ENCODE results near the gene ORC2. TPM values are rescaled to one million over a fixed set of nuclear protein-coding genes. Genes with fewer than 3 reads are reported as not detected.
"Not testable (repeated sequence)": the region's sequence is repeated elsewhere in the genome, so short reads cannot be mapped to it uniquely, and the experiment has no call there.

The ORC2 gene
- total RNA-seq, 1 experiment from 2014 or later: 15.6 TPM

DNA sequence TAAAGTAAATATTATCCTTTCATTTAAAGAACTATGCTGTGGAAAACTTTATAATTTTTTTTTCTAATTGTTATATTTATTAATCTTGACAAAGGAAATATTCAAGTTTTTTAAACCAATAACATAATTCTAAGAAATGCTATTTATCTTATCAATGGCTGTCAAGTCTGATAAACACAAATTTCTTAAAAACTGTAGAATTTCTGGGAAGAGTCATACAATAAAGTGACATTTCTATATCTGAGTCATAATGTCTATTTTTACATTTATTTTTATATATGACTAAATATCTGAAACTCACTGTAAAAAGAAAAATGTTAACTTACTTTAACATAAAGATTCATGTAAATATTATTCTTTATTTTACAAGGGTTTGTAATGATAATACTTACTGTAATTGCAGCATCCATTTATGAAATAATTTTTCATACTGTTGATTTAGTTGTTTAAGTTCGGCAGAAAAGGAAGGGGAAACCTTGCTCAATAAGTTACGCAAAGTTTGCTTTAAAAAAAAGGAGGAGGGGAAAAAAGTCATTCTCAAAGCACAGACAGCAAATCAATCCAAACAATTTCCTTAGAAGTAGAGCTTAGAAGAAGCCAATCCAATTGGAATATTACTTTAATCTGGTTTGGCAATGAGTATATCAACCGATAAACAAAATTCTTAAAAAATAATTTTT lies 32.4 kb downstream of the ORC2 start:
- DNase-seq (ENCODE audit: low read depth): no peak

DNA sequence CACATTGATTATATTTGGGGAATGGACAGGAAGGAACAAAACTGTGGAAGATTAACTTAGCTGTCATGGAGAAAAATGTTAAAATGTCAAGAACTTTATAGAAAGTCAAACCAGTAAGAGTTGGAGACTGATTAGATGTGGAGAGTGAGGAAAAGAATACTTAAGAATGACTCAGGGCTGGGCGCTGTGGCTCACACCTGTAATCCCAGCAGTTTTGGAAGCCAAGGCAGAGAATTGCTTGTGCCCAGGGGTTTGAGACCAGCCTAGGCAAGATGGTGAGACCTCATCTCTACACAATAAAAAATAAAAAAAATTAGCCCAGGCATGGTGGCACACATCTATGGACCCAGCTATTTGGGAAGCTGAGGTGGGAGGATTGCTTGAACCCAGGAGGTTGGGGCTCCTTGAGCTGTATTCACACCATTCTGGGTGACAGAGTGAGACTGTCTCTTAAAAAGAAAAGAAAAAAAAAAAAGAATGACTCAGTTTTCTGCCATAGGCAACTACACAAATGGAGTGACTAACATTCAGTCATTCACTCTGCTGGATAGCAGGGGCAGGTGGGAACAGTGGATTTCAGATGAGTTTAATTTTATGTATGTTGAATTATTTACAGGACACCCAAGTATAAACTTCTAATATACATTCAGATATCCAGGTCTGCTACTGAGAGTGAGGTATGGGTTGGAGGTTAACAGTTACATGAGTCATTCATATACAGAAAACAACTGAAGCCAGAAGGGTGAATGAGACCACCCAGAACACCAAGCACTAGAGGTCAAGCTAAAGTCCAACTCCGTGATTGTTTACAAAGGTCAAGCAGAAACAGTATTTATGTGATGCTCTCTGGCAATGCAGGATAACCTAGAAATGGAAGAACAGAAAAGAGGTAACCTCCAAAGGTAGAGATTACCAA lies 33.9 kb downstream of the ORC2 start:
- DNase-seq (ENCODE audit: low read depth): peak; percentile 7

DNA sequence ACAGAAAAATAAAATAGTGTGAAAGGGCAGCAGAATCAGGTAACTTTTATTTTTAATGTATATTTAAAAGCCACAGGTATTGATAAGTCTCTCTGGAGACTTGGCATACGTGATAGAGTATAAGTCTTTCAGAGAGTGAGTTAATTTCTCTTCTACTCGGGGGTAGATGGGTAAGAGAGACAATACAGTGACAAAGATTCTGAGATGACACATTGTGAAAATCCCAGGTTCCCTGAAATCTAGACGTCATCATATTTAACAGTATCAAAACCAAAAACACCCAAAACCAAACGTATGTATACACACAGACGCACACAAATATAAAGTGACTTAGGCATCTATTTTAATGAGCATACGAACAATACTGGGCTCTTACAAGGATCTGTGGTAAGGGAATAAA lies 41.0 kb downstream of the ORC2 start:
- no peak for DNase-seq (ENCODE audit: low read depth)

DNA sequence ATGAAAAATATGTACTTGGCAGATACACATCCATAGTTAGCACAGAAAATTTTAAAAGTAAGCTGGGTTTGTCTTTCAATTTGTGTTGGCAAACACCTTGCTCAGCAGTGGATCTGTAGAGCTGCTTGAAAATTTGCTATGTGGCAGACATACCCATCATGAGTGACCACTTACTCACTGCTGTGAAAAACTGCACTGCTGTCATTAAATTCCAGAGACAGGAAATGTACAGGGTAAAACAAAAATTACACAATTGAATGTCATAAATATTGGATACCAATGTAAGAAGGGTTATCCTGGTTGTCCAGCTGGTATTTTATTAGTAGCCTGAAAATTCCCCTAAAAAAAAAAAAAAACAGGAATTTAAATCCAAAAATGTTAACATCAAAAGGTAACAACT lies 49.8 kb downstream of the ORC2 start:
- DNase-seq (ENCODE audit: low read depth): peak; percentile 31

DNA sequence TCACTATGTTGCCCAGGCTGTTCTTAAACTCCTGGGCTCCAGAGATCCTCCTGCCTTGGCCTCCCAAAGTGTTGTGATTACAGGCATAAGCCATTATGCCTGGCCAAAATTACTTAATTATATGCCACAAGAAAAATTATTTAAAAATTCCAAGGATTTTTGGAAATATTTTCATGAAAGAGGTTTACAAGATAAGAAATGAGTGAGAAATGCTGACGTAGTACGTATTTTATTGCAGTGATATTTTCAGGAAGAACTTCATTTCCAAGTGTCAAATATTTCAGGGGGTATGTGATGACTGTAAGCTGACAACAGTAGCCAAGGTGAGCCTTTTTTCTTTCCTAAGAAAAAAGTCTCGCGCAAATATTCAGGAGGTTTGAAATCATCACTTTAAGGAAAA lies 53.5 kb downstream of the ORC2 start:
- no peak for DNase-seq (ENCODE audit: low read depth)

DNA sequence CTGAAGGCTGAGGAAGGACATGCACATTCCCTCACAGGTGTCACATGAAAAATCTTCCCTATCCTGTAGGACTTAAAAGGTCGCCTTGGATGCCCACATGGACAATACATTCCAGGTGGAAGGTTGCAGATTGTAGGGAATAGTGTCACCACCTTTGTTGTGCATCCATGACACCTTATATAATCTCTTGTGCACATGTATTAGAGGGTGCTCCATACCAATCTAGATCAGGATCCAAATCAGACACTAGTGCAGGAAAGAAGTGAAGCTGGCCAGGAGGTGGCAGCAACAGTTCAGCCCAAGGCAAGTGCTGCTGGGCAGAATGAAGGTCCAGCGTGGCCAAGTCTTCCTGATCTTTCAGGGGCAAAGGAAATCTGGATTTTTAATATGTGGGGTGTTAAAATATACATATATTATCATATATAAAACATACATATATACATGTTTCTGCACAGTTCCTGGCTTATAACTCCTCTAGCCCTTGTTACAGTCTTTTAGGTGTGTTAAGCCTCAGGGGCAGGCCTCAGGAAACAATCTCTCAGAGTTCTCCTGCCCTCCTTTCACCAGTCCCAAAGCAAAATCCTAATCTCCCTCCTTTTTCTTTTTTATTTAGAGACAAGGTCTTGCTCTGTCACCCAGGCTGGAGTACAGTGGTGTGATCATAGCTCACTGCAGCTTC lies 57.7 kb downstream of the ORC2 start:
- DNase-seq (ENCODE audit: low read depth): peak; percentile 45

DNA sequence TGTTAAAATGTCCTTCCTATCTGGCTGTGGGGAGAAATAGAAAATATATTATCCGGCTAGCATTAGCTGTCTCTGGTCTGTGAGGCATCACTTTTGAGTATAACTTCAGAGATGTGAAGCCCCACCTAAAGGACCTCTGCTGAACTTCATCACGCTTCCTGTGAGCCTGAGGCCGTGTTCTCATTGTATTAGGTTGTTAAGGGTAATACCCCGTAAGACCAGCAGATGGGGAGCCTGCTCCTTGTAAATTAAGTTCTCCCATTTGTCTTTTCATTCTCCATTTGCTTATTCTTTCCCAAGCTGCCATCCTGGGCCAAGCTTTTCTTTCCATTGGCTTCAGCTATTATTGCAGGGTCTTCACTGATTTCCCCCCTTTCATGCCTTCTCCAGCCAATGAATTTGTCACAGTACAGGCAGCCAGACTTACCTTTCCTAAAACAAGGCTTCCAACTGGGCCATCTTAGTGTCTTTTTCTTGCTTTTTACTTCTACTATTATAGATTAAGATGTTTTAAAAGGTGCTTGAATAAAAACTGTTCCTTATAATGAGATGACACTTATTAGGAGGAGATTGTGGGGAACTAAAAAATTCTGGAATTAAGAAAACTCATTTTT lies 61.9 kb downstream of the ORC2 start:
- peak; percentile 88 for DNase-seq (ENCODE audit: low read depth)

DNA sequence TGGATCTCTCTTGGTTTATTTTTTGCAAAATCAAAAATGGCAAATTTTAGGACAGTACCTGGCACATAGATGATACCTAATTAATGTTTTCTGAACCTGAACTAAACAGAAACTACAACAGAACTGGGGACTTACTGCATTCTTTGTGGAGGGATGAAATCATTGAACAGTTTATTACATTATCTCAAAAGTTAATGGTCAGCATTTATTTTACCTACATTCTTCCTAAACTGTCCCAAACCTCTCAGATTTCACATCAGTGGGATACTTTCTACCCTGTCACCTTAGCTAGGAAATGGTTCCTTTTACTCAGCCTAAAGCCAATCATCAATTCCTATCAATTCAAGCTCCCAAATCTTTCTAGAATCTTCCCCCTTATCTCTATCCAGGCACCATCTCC lies 64.0 kb downstream of the ORC2 start:
- no peak for DNase-seq (ENCODE audit: low read depth)

DNA sequence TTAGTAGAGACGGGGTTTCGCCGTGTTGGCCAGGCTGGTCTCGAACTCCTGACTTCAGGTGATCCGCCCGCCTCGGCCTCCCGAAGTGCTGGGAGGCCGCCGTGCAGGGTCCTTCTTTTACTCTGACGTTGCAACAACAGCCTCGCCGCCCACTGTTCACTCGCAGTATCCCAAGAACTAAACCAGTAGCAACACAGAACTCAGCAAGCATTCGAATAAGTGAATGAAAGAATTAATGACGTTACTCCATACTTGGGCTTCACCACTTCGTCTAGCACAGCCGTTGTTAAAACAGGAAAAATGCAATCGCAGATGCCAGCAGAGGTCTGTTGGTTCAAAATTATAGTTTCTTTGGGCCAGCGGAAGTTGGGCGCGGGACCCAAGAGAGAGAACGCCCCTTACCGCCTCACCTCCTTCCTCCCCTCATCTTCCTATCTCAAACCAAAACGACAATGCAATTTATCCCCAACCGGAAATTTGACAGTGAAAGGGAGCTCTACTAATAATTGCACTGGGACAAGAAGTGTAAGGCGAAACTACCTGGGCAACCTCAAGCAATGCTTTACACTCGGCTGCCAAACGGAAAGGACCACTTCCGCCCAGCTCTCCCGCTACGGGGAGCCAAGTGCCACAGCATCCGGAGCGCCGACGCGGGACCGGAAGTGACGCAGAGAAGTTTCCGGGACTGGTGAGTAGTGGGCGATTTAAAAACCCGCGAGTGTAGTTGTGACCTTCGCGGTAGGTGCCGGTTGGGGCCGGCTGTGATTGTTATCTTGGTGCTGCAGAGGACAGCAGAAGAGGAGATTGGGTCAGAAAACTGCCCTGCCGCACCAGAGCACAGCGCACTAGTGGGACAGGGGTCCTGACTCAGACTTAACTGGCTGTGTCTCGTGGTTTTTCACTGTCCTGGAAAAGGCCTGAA lies 74.5 kb downstream of the ORC2 start, which contains the start of the genes NIF3L1 and PPIL3:
TSS of gene NIF3L1 (plus strand) at position 668 of the 922 bp plus-strand sequence. CDS start 2,573 bp downstream, outside the sequence.
TSS of gene PPIL3 (minus strand) at position 374 of the 922 bp plus-strand sequence. CDS start 1,462 bp downstream, outside the sequence.
- peak; percentile 97 for DNase-seq (ENCODE audit: low read depth)

DNA sequence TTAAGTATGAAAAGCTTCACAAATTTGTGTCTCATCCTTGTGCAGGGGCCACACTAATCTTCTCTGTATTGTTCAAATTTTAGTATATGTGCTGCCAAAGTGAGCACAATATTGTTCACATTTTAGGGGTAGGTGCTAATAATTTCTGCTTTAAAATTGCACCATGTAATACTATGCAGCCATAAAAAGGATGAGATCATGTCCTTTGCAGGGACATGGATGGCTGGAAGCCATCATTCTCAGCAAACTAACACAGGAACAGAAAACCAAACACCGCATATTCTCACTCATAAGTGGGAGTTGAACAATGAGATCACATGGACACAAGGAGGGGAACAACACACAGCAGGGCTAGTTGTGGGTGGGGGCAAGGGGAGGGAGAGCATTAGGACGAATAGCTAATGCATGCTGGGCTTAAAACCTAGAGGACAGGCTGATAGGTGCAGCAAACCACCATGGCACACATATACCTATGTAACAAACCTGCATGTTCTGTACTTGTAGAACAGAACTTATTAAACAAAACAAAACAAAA lies 81.7 kb downstream of the ORC2 start:
- DNase-seq (ENCODE audit: low read depth): not testable (repeated sequence)

DNA sequence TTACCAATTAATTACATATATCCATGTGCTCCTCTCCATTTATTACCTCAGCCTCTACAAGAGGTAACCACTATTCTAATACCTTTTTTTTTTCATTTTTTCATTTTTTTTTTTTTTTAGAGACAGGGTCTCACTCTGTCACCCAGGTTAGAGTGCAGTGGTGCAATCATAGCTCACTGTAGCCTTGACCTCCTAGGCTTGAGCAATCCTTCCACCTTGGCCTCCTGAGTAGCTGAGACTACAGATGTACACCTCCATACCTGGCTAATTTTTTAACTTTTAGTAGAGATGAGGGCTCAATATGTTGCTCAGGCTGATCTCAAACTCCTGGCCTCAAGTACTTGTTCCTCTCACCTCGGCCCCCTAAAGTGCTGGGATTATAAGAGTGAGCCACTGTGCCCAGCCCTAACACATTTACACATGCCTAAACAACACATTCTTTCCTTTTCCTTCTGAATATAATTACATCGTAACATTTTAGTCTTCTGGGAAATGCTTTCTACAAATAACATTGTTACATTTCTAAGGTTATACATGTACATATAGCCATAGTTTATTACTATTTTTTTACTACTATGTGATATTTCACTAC lies 85.1 kb downstream of the ORC2 start:
- DNase-seq (ENCODE audit: low read depth): no peak

DNA sequence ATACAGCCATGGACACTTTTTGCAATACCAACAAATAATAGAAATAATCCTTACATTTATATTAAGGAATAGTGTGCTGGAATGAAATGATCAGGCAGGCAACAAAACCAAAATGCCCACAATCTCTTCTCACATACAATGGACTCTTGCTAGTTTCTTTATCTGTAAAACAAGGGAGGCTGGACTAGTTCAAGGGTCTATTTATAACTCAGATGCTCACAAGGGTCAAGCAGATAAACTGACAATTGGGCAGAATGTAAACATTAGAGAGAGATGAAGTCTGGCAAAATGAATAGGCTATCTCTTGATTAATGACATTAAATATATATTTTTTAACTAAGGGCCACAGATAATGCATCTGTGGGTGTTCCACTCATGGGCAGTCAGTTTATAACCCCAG lies 86.0 kb downstream of the ORC2 start:
- no peak for DNase-seq (ENCODE audit: low read depth)

DNA sequence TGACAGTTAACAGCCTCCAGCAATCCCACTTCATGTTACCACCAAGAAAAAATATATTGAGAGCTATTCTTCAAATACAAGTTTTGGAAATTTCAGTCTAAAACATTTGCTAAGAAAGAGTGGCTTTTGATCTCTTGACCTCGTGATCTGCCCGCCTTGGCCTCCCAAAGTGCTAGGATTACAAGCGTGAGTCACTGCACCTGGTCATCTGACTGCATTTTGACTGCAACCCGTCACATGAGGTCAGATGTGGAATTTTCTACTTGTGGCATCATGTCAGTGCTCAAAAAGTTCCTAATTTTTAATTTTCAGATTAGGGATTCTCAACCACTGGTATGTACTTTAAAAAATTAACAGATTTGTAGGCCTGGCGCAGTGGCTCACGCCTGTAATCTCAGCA lies 89.9 kb downstream of the ORC2 start:
- peak; percentile 69 for DNase-seq (ENCODE audit: low read depth)

DNA sequence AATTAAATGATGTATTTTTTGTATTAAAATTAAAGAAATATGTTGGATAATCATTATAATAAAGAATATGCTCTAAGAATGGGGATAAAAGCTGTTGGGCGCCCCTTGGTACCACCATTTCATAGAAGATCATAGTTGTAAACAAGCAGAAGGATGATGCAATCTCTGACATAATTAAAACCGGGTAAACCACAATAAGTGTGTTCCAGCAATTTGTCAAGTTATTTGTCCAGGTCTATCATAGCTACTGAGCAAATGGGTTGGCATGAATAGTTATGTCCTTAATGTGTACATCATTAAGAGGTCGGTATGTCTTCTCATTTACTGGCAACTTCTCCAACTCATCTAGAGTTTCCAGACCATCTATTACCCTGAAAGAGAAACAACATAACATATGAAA lies 92.3 kb downstream of the ORC2 start:
- no peak for DNase-seq (ENCODE audit: low read depth)

DNA sequence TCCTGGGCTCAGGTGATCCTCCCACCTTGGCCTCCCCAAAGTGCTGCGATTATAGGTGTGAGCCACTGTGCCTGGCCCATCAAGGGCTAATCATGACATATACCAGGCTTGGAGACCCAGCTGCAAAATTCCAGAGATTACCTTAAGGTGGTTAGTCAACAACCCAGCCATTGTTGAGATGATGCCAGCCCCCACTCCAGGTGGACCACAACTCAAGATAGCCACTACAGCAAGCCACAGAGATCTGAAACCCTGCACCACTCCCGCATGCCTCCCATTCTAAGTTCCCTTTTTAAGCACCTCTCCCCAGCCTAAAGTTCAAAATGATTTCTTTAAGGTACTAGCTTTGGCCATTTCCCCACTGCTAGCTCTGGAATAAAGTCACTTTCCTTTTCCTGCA lies 94.4 kb downstream of the ORC2 start:
- no peak for DNase-seq (ENCODE audit: low read depth)

DNA sequence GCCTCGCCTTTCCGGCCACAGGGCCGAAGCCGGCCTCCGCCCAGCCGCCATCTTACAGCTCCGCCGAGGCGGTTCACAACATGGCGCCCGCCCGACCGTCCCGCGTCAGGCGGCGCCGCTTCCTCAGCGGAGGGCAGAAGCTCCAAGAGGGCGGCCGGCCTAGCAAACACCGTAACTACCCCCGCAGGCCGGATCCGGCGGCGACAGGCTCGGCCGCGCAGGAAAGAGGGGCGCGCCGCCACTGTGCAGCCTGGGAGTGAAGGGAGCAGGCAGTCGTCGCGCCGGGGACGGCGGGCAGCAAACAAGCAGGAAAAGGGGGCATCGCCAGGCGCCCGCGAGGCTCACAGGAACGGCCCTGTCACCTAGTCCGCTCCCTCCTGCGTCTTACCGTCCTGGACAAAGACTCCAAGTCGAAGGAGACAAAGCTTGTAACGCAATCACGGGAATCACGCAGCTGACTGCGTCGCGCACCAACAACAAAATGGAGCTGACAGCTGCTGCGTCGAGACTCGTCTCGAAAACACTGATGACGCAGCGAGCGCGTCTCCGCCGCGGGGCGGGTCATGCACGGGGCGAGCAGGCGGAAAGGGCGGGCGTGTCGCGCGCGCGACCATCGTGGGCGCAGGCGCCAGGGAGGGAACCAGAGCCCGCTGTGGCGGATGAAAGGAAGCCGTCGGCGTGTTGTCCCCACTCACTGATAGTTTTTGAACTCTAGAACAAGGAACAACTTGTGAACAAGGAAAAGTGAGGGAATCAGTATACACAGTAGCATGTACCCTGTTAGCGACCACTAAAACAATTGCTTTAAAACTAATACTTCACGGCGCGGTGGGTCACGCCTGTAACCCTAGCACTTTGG lies 99.1 kb downstream of the ORC2 start, which contains the start of gene CLK1:
TSS of gene CLK1 (minus strand) at position 483 of the 859 bp plus-strand sequence. CDS start 2,796 bp downstream, outside the sequence.
- DNase-seq (ENCODE audit: low read depth): peak; percentile 95

DNA sequence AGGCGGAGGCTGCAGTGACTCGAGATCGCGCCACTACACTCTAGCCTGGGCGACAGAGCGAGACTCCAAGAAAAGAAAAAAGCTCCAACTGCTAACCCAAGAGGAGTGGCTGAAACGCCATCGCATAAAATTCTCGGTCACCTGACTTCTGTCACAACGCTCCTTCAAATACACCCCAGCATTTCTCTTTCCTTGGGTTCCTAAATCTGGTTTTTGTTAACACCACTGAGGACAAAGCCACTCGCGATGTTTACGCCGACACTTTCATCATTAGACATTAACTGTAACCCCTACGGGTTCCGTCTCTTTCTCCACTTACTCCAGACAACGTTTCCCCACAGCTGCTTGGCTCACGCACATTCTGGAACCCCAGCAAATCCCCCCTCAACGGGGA lies 99.7 kb downstream of the ORC2 start:
- DNase-seq (ENCODE audit: low read depth): no peak

DNA sequence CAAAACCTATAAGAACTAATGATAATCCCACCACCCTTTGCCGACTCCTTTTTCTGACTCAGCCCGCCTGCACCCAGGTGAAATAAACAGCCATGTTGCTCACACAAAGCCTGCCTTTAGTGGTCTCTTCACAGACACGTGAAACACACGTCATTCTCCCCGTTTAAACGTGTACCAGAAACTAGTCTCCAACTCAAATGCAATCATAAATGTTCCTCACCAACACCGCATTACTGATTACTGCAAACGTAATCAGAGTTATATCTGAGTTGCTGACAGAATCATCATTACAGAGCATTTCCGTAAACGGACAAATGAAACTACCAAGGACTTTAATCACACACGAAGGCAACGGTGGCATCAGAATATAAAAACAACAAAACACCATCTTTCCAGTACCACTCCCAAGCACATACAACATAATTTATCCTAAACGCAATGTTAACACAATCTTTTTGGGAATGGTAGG lies 100.9 kb downstream of the ORC2 start:
- DNase-seq (ENCODE audit: low read depth): peak; percentile 66
